GM12874 (cell line): Measurements from ENCODE around the gene TNFRSF4.

Experiments
- TF ChIP-seq, protein P1 (sequence below): IDR thresholded peaks from 2 replicates; pipeline ENCODE4 v1.5.1; 2011; ENCODE audit warnings: low read depth, mild to moderate bottlenecking, control low read depth, low read length, moderate library complexity; ENCODE audit not compliant: insufficient read depth

The TNFRSF4 gene

DNA sequence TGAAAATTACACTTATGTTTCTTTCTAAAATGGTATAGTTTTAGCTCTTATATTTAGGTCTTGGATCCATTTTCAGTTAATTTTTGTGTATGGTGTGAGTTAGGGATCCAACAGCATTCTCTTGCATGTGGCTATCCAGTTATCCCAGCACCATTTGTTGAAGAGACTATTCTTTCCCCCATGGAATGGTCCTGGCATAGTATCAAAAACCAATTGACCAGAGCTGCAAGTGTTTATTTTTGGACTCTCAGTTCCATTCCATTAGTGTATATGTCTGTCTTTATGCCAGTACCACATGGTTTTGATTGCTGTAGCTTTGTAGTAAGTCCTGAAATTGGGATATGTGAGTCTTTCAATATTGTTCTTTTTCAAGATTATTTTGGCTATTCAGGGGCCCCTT lies 26.0 kb downstream of the TNFRSF4 start:
- TF ChIP-seq, protein P1, sequence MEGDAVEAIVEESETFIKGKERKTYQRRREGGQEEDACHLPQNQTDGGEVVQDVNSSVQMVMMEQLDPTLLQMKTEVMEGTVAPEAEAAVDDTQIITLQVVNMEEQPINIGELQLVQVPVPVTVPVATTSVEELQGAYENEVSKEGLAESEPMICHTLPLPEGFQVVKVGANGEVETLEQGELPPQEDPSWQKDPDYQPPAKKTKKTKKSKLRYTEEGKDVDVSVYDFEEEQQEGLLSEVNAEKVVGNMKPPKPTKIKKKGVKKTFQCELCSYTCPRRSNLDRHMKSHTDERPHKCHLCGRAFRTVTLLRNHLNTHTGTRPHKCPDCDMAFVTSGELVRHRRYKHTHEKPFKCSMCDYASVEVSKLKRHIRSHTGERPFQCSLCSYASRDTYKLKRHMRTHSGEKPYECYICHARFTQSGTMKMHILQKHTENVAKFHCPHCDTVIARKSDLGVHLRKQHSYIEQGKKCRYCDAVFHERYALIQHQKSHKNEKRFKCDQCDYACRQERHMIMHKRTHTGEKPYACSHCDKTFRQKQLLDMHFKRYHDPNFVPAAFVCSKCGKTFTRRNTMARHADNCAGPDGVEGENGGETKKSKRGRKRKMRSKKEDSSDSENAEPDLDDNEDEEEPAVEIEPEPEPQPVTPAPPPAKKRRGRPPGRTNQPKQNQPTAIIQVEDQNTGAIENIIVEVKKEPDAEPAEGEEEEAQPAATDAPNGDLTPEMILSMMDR: no peak

DNA sequence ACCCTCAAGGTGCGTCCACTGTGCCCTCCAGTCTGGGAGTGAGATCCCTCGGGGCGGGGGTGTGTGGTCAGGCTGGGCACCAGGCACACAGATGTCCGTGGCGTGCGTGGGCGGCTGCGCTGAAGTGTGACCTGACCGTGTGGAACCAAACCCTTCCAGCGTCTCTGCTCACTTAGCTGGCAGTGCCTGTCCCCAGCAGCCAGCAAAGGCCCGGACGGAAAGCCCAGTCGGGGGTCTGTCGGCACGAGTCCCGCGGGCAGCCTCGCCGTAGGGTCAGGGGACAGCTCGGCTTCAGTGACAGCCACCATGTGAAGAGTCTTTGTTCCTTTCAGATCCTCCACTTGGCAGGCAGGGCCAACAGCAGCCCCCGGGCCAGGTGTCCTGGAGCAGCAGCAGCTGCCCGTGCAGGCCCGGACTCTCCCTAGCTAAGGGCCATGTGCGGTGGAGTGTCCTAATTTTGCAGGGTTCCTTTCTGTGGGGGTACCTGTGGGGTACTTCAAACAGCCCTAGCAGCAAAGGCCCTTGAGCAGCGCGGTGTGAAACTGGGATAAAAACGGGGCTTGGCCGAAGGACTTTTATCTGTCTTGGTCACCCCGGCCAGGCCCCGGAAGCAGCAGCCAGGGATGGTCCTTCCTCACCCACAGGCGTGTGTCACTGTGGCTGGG lies 28.7 kb downstream of the TNFRSF4 start:
- TF ChIP-seq, protein P1: no peak

- TF ChIP-seq, protein P1: no peak
These were observed 29.8 kb downstream of the TNFRSF4 start for GRCh38 chr1:1183833-1184775.

DNA sequence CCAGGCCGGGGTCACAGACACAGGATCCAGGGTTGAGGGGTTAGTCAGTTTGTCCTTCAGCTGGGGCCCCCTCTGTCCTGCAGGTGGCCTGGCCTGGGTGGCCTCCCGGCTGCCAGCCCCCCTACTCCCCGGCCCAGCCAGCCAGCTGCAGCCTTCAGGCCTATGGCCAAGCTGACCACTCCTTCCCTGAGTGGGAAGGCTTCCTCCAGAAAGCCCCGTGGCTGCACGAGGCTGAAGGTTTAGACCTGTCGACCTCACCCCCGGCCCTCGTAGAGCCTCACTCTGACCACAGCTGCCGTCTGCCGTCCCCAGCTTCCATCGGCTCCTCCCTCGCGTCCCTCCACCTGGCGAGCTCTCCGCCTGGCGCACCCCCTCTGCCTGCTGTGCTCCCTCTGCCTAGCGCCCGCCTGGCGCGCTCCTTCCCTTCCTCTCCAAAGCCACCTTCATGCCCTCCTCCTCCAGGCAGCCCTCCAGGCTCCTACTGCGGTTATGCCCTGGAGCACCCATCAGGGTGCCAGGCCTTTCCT lies 30.7 kb downstream of the TNFRSF4 start:
- TF ChIP-seq, protein P1: no peak

DNA sequence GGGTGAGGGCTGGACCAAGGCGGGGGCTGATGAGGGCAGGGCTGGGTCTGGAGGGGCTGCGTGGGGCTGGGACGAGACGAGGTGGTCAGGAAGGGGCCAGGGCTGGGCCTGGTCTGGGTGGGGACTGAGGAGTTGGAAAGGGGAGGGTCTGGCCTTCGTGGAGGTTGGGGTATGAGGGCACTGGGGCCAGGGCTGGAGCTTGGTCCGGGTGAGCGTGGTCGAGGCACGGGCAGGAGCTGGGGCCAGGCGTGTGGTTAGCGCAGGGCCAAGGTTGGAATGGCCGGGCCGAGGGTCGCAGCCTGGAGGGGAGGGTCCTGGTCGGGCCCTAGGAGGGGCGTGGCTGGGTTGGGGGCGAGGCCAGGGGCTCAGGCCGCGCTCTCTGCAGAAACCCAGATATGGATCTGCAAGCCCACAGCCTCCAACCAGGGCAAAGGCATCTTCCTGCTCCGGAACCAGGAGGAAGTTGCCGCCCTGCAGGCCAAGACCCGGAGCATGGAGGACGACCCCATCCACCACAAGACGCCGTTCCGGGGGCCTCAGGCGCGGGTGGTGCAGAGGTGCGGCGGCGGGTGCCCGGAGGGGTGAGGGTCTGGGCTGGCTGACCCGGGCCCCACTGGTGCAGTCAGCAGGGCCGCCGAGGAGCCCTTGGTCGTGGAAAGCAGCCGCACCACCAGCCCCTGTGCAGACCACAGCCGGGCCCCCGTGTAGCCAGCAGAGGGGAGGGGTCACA lies 31.3 kb downstream of the TNFRSF4 start:
- TF ChIP-seq, protein P1: no peak

- TF ChIP-seq, protein P1: no peak
These were observed 32.0 kb downstream of the TNFRSF4 start for GRCh38 chr1:1181938-1182410.
